Hematopoietic multipotent progenitor cell treated with erythropoietin and hydrocortisone succinate and interleukin-3 and kit ligand, for 17 days (in vitro differentiated cells): ENCODE results near the gene NKAIN4.

Experiments used
- DNase-seq: peaks from one replicate; pipeline ENCODE4 v3.0.0-alpha.2; 2015; ENCODE audit warnings: low spot score

NKAIN4 gene

GRCh38 chr20:63218701-63219446 is 35.4 kb downstream of the NKAIN4 start:
- DNase-seq: no peak

- no peak for DNase-seq
Measured at GRCh38 chr20:63217706-63218105, 36.6 kb downstream of the NKAIN4 start.

- no peak for DNase-seq
Measured at GRCh38 chr20:63216849-63217471, 37.3 kb downstream of the NKAIN4 start.

GRCh38 chr20:63216041-63216848 is 38.0 kb downstream of the NKAIN4 start, which contains the start of gene YTHDF1:
Gene YTHDF1, minus strand, starts transcription at chr20:63216131. Its CDS starts 239 bp downstream, at chr20:63215892.
- DNase-seq: peak; percentile 95

- DNase-seq: peak; percentile 30
Measured at GRCh38 chr20:63215101-63216040, 38.9 kb downstream of the NKAIN4 start.

GRCh38 chr20:63214514-63214913 is 39.7 kb downstream of the NKAIN4 start:
- DNase-seq: no peak

GRCh38 chr20:63212792-63213191 is 41.5 kb downstream of the NKAIN4 start:
- no peak for DNase-seq

- no peak for DNase-seq
Measured at GRCh38 chr20:63212393-63212730, 41.9 kb downstream of the NKAIN4 start.

GRCh38 chr20:63210011-63210605 is 44.2 kb downstream of the NKAIN4 start:
- DNase-seq: no peak

- DNase-seq: no peak
Measured at GRCh38 chr20:63208346-63208909, 45.8 kb downstream of the NKAIN4 start.

GRCh38 chr20:63206878-63207277 is 47.4 kb downstream of the NKAIN4 start:
- no peak for DNase-seq

- DNase-seq: no peak
Measured at GRCh38 chr20:63205896-63206295, 48.4 kb downstream of the NKAIN4 start.

- no peak for DNase-seq
Measured at GRCh38 chr20:63204362-63204761, 49.9 kb downstream of the NKAIN4 start.

GRCh38 chr20:63202811-63203526 is 51.3 kb downstream of the NKAIN4 start:
- no peak for DNase-seq

GRCh38 chr20:63202021-63202420 is 52.2 kb downstream of the NKAIN4 start:
- DNase-seq: no peak

GRCh38 chr20:63198606-63199005 is 55.7 kb downstream of the NKAIN4 start:
- no peak for DNase-seq

- no peak for DNase-seq
Measured at GRCh38 chr20:63196768-63197470, 57.3 kb downstream of the NKAIN4 start.

GRCh38 chr20:63194797-63195173 is 59.5 kb downstream of the NKAIN4 start:
- no peak for DNase-seq

GRCh38 chr20:63194007-63194796 is 60.1 kb downstream of the NKAIN4 start:
- DNase-seq: no peak
